Lung (tissue), 12 donors: ENCODE data around the gene SCAF11. TPM values are rescaled to one million over a fixed set of nuclear protein-coding genes. Genes with fewer than 3 reads are reported as not detected.
"Not testable (repeated sequence)": the region's sequence is repeated elsewhere in the genome, so short reads cannot be mapped to it uniquely, and the experiment has no call there.

Source experiments
- ATAC-seq: fragments of 200-7000 bp; cut with Tn5 transposase; one replicate; pipeline ENCODE4 v1.9.1; 2020; ENCODE audit warnings: moderate number of reproducible peaks; ENCODE audit not compliant: insufficient read depth, low FRiP score
- DNase-seq, 3 donors: peaks; one replicate each; pipeline ENCODE4 v3.0.0-alpha.2; 2013 to 2017
- H3K27ac ChIP-seq, 2 donors: one replicate each; pipeline ENCODE4 v1.5.1; 2013; ENCODE audit warnings: mild to moderate bottlenecking in 2 of 2, moderate library complexity in 2 of 2, control low read depth in 1 of 2, inconsistent platforms in 1 of 2, low read depth in 1 of 2, low read length in 1 of 2
- H3K27me3 ChIP-seq, 3 donors: one replicate each; pipeline ENCODE4 v1.5.1; 2013; ENCODE audit warnings: low read length in 2 of 3; ENCODE audit not compliant: control insufficient read depth in 3 of 3, insufficient read depth in 3 of 3
- H3K36me3 ChIP-seq, 4 donors: one replicate each; pipeline ENCODE4 v1.5.1; 2013; ENCODE audit warnings: low read length in 4 of 4, mild to moderate bottlenecking in 1 of 4, moderate library complexity in 1 of 4; ENCODE audit not compliant: control insufficient read depth in 4 of 4, insufficient read depth in 4 of 4
- H3K4me1 ChIP-seq, 5 donors: one replicate each; pipeline ENCODE4 v1.5.1; 2013; ENCODE audit warnings: low read length in 5 of 5, mild to moderate bottlenecking in 2 of 5, moderate library complexity in 1 of 5; ENCODE audit not compliant: control insufficient read depth in 5 of 5, insufficient read depth in 5 of 5
- H3K4me3 ChIP-seq: one replicate; pipeline ENCODE4 v1.5.1; 2013; ENCODE audit warnings: mild to moderate bottlenecking, control low read depth, moderate library complexity
- H3K9ac ChIP-seq, 2 donors: one replicate each; pipeline ENCODE4 v1.5.1; 2013; ENCODE audit warnings: low read length in 2 of 2, control low read depth in 1 of 2; ENCODE audit not compliant: insufficient read depth in 1 of 2
- H3K9me3 ChIP-seq, 4 donors: one replicate each; pipeline ENCODE4 v1.5.1; 2013; ENCODE audit warnings: low read length in 3 of 4, mild to moderate bottlenecking in 1 of 4, moderate library complexity in 1 of 4; ENCODE audit not compliant: control insufficient read depth in 4 of 4, insufficient read depth in 3 of 4
- WGBS, 2 donors: extraction: QIAGEN DNeasy Blood & Tissue Kit; methylation state at CpG; one replicate each; pipeline ENCODE4 v1.1.7; 2013; 5-methylcytosine and 5-hydroxymethylcytosine counted together
- polyA plus RNA-seq, 2 donors: library from polyadenylated mRNA; stranded (reverse); fragments of 200-250 nt; gene quantifications; one replicate each; pipeline ENCODE4 v1.2.1, GENCODE V29; 2013
- total RNA-seq, 2 donors: library from RNA; depleted of rRNA in 1 of 2; stranded (reverse); fragments of >200 nt in 1 of 2; gene quantifications; one replicate each; pipeline ENCODE4 v1.2.1, GENCODE V29; 2014 to 2021
- TF ChIP-seq, protein P1 (sequence below): IDR thresholded peaks from 2 replicates; pipeline ENCODE4 v1.5.1; 2012; ENCODE audit warnings: mild to moderate bottlenecking; ENCODE audit errors: control extremely low read depth, extremely low read depth
- donor health status: control.
- donor health status: control.
- donor health status: Bipolar disorder and iron deficiency.
- donor health status: healthy.
- donor health status: DM: yes; HTN: yes; CAD: no.

Gene SCAF11
- total and polyA plus RNA-seq, 4 donors: 27.2 to 230 (median 62.9) TPM

DNA sequence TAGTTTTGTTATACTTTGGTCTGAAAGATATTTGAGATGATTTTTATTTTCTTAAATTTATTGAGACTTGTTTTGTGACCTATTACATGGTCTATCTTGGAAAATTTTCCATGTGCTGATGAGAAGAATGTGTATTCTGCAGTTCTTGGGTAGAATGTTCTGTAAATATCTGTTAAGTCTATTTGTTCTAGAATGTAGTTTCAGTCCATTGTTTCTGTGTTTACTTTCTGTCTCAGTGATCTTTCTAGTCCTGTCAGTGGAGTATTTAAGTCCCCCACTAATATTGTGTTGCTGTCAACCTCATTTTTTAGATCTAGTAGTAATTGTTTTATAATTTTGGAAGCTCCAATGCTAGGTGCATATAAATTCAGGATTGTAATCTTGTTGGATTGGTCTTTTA lies 30.4 kb upstream of the SCAF11 start:
- no peak for ATAC-seq
- no peaks in the 10 kb centered on the region for H3K36me3 ChIP-seq
- no peak overlapping the region for H3K4me3 ChIP-seq
- H3K27me3 ChIP-seq: no peaks in the 10 kb centered on the region
- DNase-seq: no peak
- H3K4me1 ChIP-seq: no peaks in the 10 kb centered on the region
- no peak overlapping the region for H3K9ac ChIP-seq
- peaks cover 0 to 21% (median 10%) of the 10 kb centered on the region in 4 donors for H3K9me3 ChIP-seq
- no peak overlapping the region for H3K27ac ChIP-seq
- TF ChIP-seq, protein P1, sequence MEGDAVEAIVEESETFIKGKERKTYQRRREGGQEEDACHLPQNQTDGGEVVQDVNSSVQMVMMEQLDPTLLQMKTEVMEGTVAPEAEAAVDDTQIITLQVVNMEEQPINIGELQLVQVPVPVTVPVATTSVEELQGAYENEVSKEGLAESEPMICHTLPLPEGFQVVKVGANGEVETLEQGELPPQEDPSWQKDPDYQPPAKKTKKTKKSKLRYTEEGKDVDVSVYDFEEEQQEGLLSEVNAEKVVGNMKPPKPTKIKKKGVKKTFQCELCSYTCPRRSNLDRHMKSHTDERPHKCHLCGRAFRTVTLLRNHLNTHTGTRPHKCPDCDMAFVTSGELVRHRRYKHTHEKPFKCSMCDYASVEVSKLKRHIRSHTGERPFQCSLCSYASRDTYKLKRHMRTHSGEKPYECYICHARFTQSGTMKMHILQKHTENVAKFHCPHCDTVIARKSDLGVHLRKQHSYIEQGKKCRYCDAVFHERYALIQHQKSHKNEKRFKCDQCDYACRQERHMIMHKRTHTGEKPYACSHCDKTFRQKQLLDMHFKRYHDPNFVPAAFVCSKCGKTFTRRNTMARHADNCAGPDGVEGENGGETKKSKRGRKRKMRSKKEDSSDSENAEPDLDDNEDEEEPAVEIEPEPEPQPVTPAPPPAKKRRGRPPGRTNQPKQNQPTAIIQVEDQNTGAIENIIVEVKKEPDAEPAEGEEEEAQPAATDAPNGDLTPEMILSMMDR: no peak

DNA sequence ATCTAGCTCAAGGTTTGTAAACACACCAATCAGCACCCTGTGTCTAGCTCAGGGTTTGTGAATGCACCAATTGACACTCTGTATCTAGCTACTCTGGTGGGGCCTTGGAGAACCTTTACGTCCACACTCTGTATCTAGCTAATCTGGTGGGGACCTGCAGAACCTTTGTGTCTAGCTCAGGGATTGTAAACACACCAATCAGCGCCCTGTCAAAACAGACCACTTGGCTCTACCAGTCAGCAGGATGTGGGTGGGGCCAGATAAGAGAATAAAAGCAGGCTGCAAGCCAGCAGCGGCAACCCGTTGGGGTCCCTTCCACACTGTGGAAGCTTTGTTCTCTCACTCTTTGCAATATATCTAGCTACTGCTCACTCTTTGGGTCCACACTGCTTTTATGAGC lies 28.3 kb upstream of the SCAF11 start:
- H3K27ac ChIP-seq, H3K9me3 ChIP-seq, ATAC-seq, H3K9ac ChIP-seq, H3K4me1 ChIP-seq, H3K27me3 ChIP-seq, H3K4me3 ChIP-seq, H3K36me3 ChIP-seq, DNase-seq: not testable (repeated sequence)
- WGBS, 2 donors: 64 to 78% methylated on average over 4 of the region's 4 CpGs

DNA sequence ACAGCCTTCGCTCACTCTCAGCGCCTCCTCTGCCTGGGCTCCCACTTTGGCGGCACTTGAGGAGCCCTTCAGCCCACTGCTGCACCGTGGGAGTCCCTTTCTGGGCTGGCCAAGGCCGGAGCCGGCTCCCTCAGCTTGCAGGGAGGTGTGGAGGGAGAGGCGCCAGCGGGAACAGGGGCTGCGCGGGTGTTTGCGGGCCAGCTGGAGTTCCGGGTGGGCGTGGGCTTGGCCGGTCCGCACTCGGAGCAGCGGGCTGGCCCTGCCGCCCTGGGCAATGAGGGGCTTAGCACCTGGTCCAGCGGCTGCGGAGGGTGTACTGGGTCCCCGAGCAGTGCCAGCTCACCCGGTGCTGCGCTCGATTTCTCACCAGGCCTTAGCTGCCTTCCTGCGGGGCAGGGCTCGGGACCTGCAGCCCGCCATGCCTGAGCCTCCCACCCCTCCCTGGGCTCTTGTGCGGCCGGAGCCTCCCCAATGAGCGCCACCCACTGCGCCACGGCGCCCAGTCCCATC lies 27.5 kb upstream of the SCAF11 start:
- not testable (repeated sequence) for ATAC-seq, H3K4me3 ChIP-seq, DNase-seq, H3K9me3 ChIP-seq, H3K27ac ChIP-seq, H3K4me1 ChIP-seq, H3K36me3 ChIP-seq, H3K9ac ChIP-seq, H3K27me3 ChIP-seq
- WGBS, 2 donors: 94 to 96% methylated on average over 33 of the region's 33 CpGs

DNA sequence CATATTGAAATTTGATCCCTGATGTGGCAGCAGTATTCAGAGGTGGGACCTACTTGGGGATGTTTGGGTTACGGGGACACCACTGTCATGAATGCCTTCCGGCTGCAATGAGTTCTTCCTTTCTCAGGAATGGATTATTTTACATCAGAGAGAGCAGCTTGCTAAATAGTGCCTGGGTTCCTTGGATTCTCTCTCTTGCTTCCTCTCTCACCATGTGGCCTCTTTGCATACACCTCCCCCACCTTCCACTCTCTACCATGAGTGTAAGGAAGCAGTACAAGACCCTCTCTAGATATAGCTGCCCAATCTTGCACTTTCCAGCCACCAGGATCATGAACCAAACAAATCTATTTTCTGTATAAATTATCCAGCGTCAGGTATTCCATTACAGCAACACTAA lies 15.4 kb upstream of the SCAF11 start:
- DNase-seq (no peak), ATAC-seq (no peak)
- Histone ChIP-seq H3K36me3 (no peaks in the 10 kb centered on the region), H3K4me1 (no peaks in the 10 kb centered on the region), H3K9me3 (no peaks in the 10 kb centered on the region), H3K27ac (no peak overlapping the region), H3K4me3 (no peak overlapping the region), H3K9ac (no peak overlapping the region), H3K27me3 (no peaks in the 10 kb centered on the region)
- WGBS, 2 donors: 83 to 94% methylated on average over 3 of the region's 3 CpGs
- TF ChIP-seq, protein P1: no peak
